ENCODE data around the gene SLC7A6OS.

SLC7A6OS gene

GRCh38 chr16:68344252-68344651, 33.5 kb upstream of the SLC7A6OS start:
- DNase-seq (ENCODE audit: low read depth in 3 of 3), result no peak

GRCh38 chr16:68343137-68343536, 32.4 kb upstream of the SLC7A6OS start:
- no peak for DNase-seq (ENCODE audit: low read depth in 3 of 3)

GRCh38 chr16:68342620-68343019, 31.9 kb upstream of the SLC7A6OS start:
- no peak for DNase-seq (ENCODE audit: low read depth in 3 of 3)

GRCh38 chr16:68339214-68339613, 28.5 kb upstream of the SLC7A6OS start:
- DNase-seq (ENCODE audit: low read depth in 3 of 3), result no peak

- no peak for DNase-seq (ENCODE audit: low read depth in 3 of 3)
These were observed 27.8 kb upstream of the SLC7A6OS start for GRCh38 chr16:68338326-68339119.

GRCh38 chr16:68335175-68335574, 24.4 kb upstream of the SLC7A6OS start:
- DNase-seq (ENCODE audit: low read depth in 3 of 3), result no peak

- no peak for DNase-seq (ENCODE audit: low read depth in 3 of 3)
These were observed 21.8 kb upstream of the SLC7A6OS start for GRCh38 chr16:68332411-68333121.

GRCh38 chr16:68331879-68332410, 21.2 kb upstream of the SLC7A6OS start:
- DNase-seq (ENCODE audit: low read depth in 3 of 3), result no peak

GRCh38 chr16:68328860-68329390, 18.2 kb upstream of the SLC7A6OS start:
- no peak for DNase-seq (ENCODE audit: low read depth in 3 of 3)

- DNase-seq (ENCODE audit: low read depth in 3 of 3), result peak; percentile 55 to 73 (median 64)
These were observed 17.6 kb upstream of the SLC7A6OS start for GRCh38 chr16:68328151-68328859.

- no peak for DNase-seq (ENCODE audit: low read depth in 3 of 3)
These were observed 14.1 kb upstream of the SLC7A6OS start for GRCh38 chr16:68324780-68325357.

GRCh38 chr16:68324336-68324735, 13.6 kb upstream of the SLC7A6OS start:
- no peak for DNase-seq (ENCODE audit: low read depth in 3 of 3)

GRCh38 chr16:68319185-68319908, 8.6 kb upstream of the SLC7A6OS start:
- no peak for DNase-seq (ENCODE audit: low read depth in 3 of 3)

- DNase-seq (ENCODE audit: low read depth in 3 of 3), result no peak
These were observed 2.4 kb upstream of the SLC7A6OS start for GRCh38 chr16:68313116-68313515.

- peak in 1 of 3 experiments; percentile 20 for DNase-seq (ENCODE audit: low read depth in 3 of 3)
These were observed 341 bp downstream of the SLC7A6OS start for GRCh38 chr16:68310437-68310773.

GRCh38 chr16:68309799-68310198, 947 bp downstream of the SLC7A6OS start:
- no peak for DNase-seq (ENCODE audit: low read depth in 3 of 3)

- DNase-seq (ENCODE audit: low read depth in 3 of 3), result no peak
These were observed 4.1 kb downstream of the SLC7A6OS start for GRCh38 chr16:68306633-68307032.

- no peak for DNase-seq (ENCODE audit: low read depth in 3 of 3)
These were observed 9.8 kb downstream of the SLC7A6OS start for GRCh38 chr16:68300734-68301459.

- no peak for DNase-seq (ENCODE audit: low read depth in 3 of 3)
These were observed 10.9 kb downstream of the SLC7A6OS start for GRCh38 chr16:68299571-68300453.
